HepG2 (cell line): ENCODE data around the gene PACS1. TPM values are rescaled to one million over a fixed set of nuclear protein-coding genes. Genes with fewer than 3 reads are reported as not detected.

Source experiments
- ARNT ChIP-seq: fragments of 450-650 bp; IDR thresholded peaks from 2 replicates; pipeline ENCODE4 v1.6.1; 2017
- BATF2 ChIP-seq: sonication (generic); formaldehyde crosslinking; IDR thresholded peaks from 2 replicates; pipeline ENCODE4 v1.8.0; 2022; ENCODE audit warnings: mild to moderate bottlenecking, missing genetic modification reagents, moderate library complexity
- CAMTA2 ChIP-seq: sonication (generic); formaldehyde crosslinking; IDR thresholded peaks from 2 replicates; pipeline ENCODE4 v1.4.0; 2020; ENCODE audit warnings: mild to moderate bottlenecking, missing genetic modification reagents, borderline replicate concordance
- CC2D1A ChIP-seq: sonication (generic); formaldehyde crosslinking; IDR thresholded peaks from 2 replicates; pipeline ENCODE4 v1.8.1; 2023; ENCODE audit warnings: mild to moderate bottlenecking, missing genetic modification reagents
- CCAR2 ChIP-seq: fragments of 200-400 bp; formaldehyde crosslinking; optimal IDR thresholded peaks from 2 replicates; pipeline ENCODE3; 2018; ENCODE audit warnings: low read depth, mild to moderate bottlenecking, low read length, moderate library complexity
- E2F1 ChIP-seq: sonication (generic); formaldehyde crosslinking; IDR thresholded peaks from 2 replicates; pipeline ENCODE4 v1.5.0; 2020; ENCODE audit warnings: missing genetic modification reagents
- KAT8 ChIP-seq: IDR thresholded peaks from 2 replicates; pipeline ENCODE4 v1.6.1; 2016; ENCODE audit warnings: missing genetic modification reagents, missing compliant biosample characterization
- KDM1A ChIP-seq: IDR thresholded peaks from 2 replicates; pipeline ENCODE4 v1.6.1; 2016; ENCODE audit warnings: missing compliant biosample characterization
- KDM2A ChIP-seq: sonication (generic); formaldehyde crosslinking; IDR thresholded peaks from 2 replicates; pipeline ENCODE4 v1.4.0; 2020; ENCODE audit warnings: low read depth, missing genetic modification reagents, borderline replicate concordance
- KDM5B ChIP-seq: sonication (generic); formaldehyde crosslinking; IDR thresholded peaks from 2 replicates; pipeline ENCODE4 v1.4.0; 2020; ENCODE audit warnings: missing genetic modification reagents, mild to moderate bottlenecking, borderline replicate concordance
- MBNL3 ChIP-seq: fragments of 250-450 bp; sonication (Bioruptor Pico); conservative IDR thresholded peaks from 2 replicates; pipeline ENCODE4 v1.8.0; 2022; ENCODE audit warnings: mild to moderate bottlenecking, inconsistent platforms
- NFIC ChIP-seq: IDR thresholded peaks from 2 replicates; pipeline ENCODE4 v1.6.1; 2012; ENCODE audit warnings: mild to moderate bottlenecking, low read length, inconsistent platforms
- PCBP1 ChIP-seq: fragments of 200-400 bp; formaldehyde crosslinking; IDR thresholded peaks from 2 replicates; pipeline ENCODE4 v1.6.1; 2017; ENCODE audit warnings: mild to moderate bottlenecking, low read depth, low read length, borderline replicate concordance
- POGZ ChIP-seq: sonication (generic); formaldehyde crosslinking; IDR thresholded peaks from 2 replicates; pipeline ENCODE4 v1.4.0; 2020; ENCODE audit warnings: mild to moderate bottlenecking, missing genetic modification reagents
- RAD51 ChIP-seq: fragments of 450-650 bp; IDR thresholded peaks from 2 replicates; pipeline ENCODE4 v1.6.1; 2016; ENCODE audit warnings: borderline replicate concordance
- SCMH1 ChIP-seq: sonication (generic); formaldehyde crosslinking; IDR thresholded peaks from 2 replicates; pipeline ENCODE4 v1.9.0; 2021; ENCODE audit warnings: missing genetic modification reagents, mild to moderate bottlenecking, borderline replicate concordance
- STAT5B ChIP-seq: sonication (generic); formaldehyde crosslinking; IDR thresholded peaks from 2 replicates; pipeline ENCODE4 v1.4.0; 2020; ENCODE audit warnings: missing genetic modification reagents
- ZBTB38 ChIP-seq: sonication (generic); formaldehyde crosslinking; IDR thresholded peaks from 2 replicates; pipeline ENCODE4 v1.5.1; 2020; ENCODE audit warnings: mild to moderate bottlenecking, missing genetic modification reagents
- ZNF3 ChIP-seq: IDR thresholded peaks from 2 replicates; pipeline ENCODE4 v1.7.0; 2017; ENCODE audit warnings: inconsistent platforms
- ZNF318 ChIP-seq: sonication (generic); formaldehyde crosslinking; IDR thresholded peaks from 2 replicates; pipeline ENCODE4 v1.4.0; 2020; ENCODE audit warnings: mild to moderate bottlenecking, missing genetic modification reagents
- ZNF331 ChIP-seq: sonication (generic); formaldehyde crosslinking; IDR thresholded peaks from 2 replicates; pipeline ENCODE4 v1.4.0; 2020; ENCODE audit warnings: missing genetic modification reagents
- ZNF761 ChIP-seq: sonication (generic); formaldehyde crosslinking; conservative IDR thresholded peaks from 2 replicates; pipeline ENCODE4 v1.4.0; 2020; ENCODE audit warnings: mild to moderate bottlenecking, missing genetic modification reagents
- polyA plus RNA-seq, 8 experiments: library from polyadenylated mRNA; depleted of rRNA in 3 of 8; stranded (reverse) in 7 of 8; unstranded in 1 of 8; fragments of >200 nt; fragmentation: Illumina TruSeq in 4 of 8; extraction: Trizol in 4 of 8; gene quantifications; 2 replicates each; pipeline versions ENCODE4 v1.2.1 to v1.2.3, GENCODE V29; 2011 to 2016; ENCODE audit warnings: low read depth in 4 of 8, missing spikeins in 1 of 8, mixed read lengths in 1 of 8; ENCODE audit not compliant: insufficient read depth in 1 of 8
- total RNA-seq, 5 experiments: library from RNA; depleted of rRNA; stranded (reverse); fragments of >200 nt; fragmentation: Illumina TruSeq; extraction: Trizol; gene quantifications; 2 replicates each; pipeline ENCODE4 v1.2.3, GENCODE V29; 2016; ENCODE audit warnings: low read depth in 1 of 5

The PACS1 gene
- total and polyA plus RNA-seq, 2 of the 13 experiments (the other 11 are each of a cell fraction or from before 2014, with no cell fraction given) = 7.6 to 8.6 TPM

- TF ChIP-seq MBNL3 = no peak
- TF ChIP-seq ZNF3 (CRISPR knock-in tag) = no peak
- TF ChIP-seq KDM5B (CRISPR knock-in tag) = no peak; the same call in none of the 2 replicates
- TF ChIP-seq ZNF761 (CRISPR knock-in tag) = no peak
- 0 out of 2 replicates have a peak, but pooled peaks have one; percentile 3 for TF ChIP-seq E2F1 (CRISPR knock-in tag)
- TF ChIP-seq STAT5B (CRISPR knock-in tag) = no peak
- peak; percentile 43; the same call in 1 of the 2 replicates for TF ChIP-seq KDM2A
- TF ChIP-seq CCAR2 = no peak
- no peak for TF ChIP-seq KDM1A (CRISPR knock-in tag)
- no peak for TF ChIP-seq CC2D1A
- TF ChIP-seq ZNF331 (CRISPR knock-in tag) = no peak; the same call in 1 of the 2 replicates
- no peak for TF ChIP-seq ZBTB38 (CRISPR knock-in tag)
- peak; percentile 56 for TF ChIP-seq KAT8 (CRISPR knock-in tag)
- no peak for TF ChIP-seq SCMH1 (CRISPR knock-in tag)
- TF ChIP-seq NFIC = no peak
- no peak for TF ChIP-seq POGZ
- no peak for TF ChIP-seq BATF2 (CRISPR knock-in tag)
- no peak for TF ChIP-seq ARNT
- TF ChIP-seq ZNF318 (CRISPR knock-in tag) = no peak
- TF ChIP-seq CAMTA2 = no peak
- no peak for TF ChIP-seq RAD51
- peak; percentile 78; the same call in 1 of the 2 replicates for TF ChIP-seq PCBP1
Measured at GRCh38 chr11:66288671-66289547, 218.8 kb downstream of the PACS1 start, which contains the start of gene YIF1A (continued).
